ENCODE measurements around the gene EGLN3. TPM values are rescaled to one million over a fixed set of nuclear protein-coding genes. Genes with fewer than 3 reads are reported as not detected.

The EGLN3 gene
- polyA plus RNA-seq, 1 donor from 2014 or later, result not detected

GRCh38 chr14:33958605-33959226 lies 7.8 kb upstream of the EGLN3 start:
- H3K27ac ChIP-seq (ENCODE audit: low read length), result no peak overlapping the region
- H3K79me2 ChIP-seq (replicated peaks; ENCODE audit: insufficient read depth, low read length), result no peaks in the 10 kb centered on the region
- no peaks in the 10 kb centered on the region for H4K20me1 ChIP-seq (ENCODE audit: insufficient read depth)
- H3K9me2 ChIP-seq (ENCODE audit: insufficient read depth, low read length), result no peaks in the 10 kb centered on the region
- no peaks in the 10 kb centered on the region for H3K9me3 ChIP-seq (ENCODE audit: low read length)
- no peak overlapping the region for H3K9ac ChIP-seq (ENCODE audit: low read length)
- TF ChIP-seq REST (IDR thresholded peaks at IDR 0.05; ENCODE audit: borderline replicate concordance) (no peak), RAD21 (conservative IDR thresholded peaks at IDR 0.05) (no peak), EZH2 (IDR thresholded peaks at IDR 0.05; ENCODE audit: borderline replicate concordance, insufficient read depth, low read length, poor library complexity, severe bottlenecking) (no peak), MXI1 (conservative IDR thresholded peaks at IDR 0.05; ENCODE audit: poor library complexity, severe bottlenecking) (no peak)
- no peaks in the 10 kb centered on the region for H3K27me3 ChIP-seq (ENCODE audit: insufficient read depth, low read depth, low read length)
- no peak overlapping the region for H3K4me3 ChIP-seq (ENCODE audit: low read length)
- H2AFZ ChIP-seq (ENCODE audit: low read depth, low read length), result no peak overlapping the region
- no peak overlapping the region for H3K4me2 ChIP-seq (ENCODE audit: low read length)
- H3F3A ChIP-seq (ENCODE audit: insufficient read depth, low read length, poor library complexity, severe bottlenecking), result no peaks in the 10 kb centered on the region
- no peaks in the 10 kb centered on the region for H3K36me3 ChIP-seq (ENCODE audit: insufficient read depth, low read length)

GRCh38 chr14:33957993-33958392 lies 7.1 kb upstream of the EGLN3 start:
- Histone ChIP-seq H2AFZ (ENCODE audit: low read depth, low read length) (no peak overlapping the region), H4K20me1 (ENCODE audit: insufficient read depth) (no peaks in the 10 kb centered on the region), H3K9me2 (ENCODE audit: insufficient read depth, low read length) (no peaks in the 10 kb centered on the region), H3F3A (ENCODE audit: insufficient read depth, low read length, poor library complexity, severe bottlenecking) (no peaks in the 10 kb centered on the region), H3K27me3 (ENCODE audit: insufficient read depth, low read depth, low read length) (no peaks in the 10 kb centered on the region), H3K9ac (ENCODE audit: low read length) (no peak overlapping the region), H3K4me2 (ENCODE audit: low read length) (no peak overlapping the region), H3K79me2 (replicated peaks; ENCODE audit: insufficient read depth, low read length) (no peaks in the 10 kb centered on the region), H3K9me3 (ENCODE audit: low read length) (no peaks in the 10 kb centered on the region), H3K27ac (ENCODE audit: low read length) (no peak overlapping the region), H3K36me3 (ENCODE audit: insufficient read depth, low read length) (no peaks in the 10 kb centered on the region), H3K4me3 (ENCODE audit: low read length) (no peak overlapping the region)
- TF ChIP-seq TAF1 (IDR thresholded peaks at IDR 0.05; ENCODE audit: low read depth), result no peak
- TF ChIP-seq MXI1 (conservative IDR thresholded peaks at IDR 0.05; ENCODE audit: poor library complexity, severe bottlenecking), result no peak
- TF ChIP-seq REST (IDR thresholded peaks at IDR 0.05; ENCODE audit: borderline replicate concordance), result no peak
- no peak for TF ChIP-seq RAD21 (conservative IDR thresholded peaks at IDR 0.05)
- no peak for TF ChIP-seq POLR2AphosphoS5 (IDR thresholded peaks at IDR 0.05)
- no peak for TF ChIP-seq EZH2 (IDR thresholded peaks at IDR 0.05; ENCODE audit: borderline replicate concordance, insufficient read depth, low read length, poor library complexity, severe bottlenecking)
- TF ChIP-seq EP300 (conservative IDR thresholded peaks at IDR 0.05; ENCODE audit: poor library complexity, severe bottlenecking), result no peak
- TF ChIP-seq, protein P1, sequence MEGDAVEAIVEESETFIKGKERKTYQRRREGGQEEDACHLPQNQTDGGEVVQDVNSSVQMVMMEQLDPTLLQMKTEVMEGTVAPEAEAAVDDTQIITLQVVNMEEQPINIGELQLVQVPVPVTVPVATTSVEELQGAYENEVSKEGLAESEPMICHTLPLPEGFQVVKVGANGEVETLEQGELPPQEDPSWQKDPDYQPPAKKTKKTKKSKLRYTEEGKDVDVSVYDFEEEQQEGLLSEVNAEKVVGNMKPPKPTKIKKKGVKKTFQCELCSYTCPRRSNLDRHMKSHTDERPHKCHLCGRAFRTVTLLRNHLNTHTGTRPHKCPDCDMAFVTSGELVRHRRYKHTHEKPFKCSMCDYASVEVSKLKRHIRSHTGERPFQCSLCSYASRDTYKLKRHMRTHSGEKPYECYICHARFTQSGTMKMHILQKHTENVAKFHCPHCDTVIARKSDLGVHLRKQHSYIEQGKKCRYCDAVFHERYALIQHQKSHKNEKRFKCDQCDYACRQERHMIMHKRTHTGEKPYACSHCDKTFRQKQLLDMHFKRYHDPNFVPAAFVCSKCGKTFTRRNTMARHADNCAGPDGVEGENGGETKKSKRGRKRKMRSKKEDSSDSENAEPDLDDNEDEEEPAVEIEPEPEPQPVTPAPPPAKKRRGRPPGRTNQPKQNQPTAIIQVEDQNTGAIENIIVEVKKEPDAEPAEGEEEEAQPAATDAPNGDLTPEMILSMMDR (IDR thresholded peaks at IDR 0.05; ENCODE audit: poor library complexity, severe bottlenecking), result no peak
- no peak for TF ChIP-seq SMC3 (conservative IDR thresholded peaks at IDR 0.05; ENCODE audit: poor library complexity)

All from neural cell (in vitro differentiated cells).